ENCODE measurements around the gene RPL28. TPM values are rescaled to one million over a fixed set of nuclear protein-coding genes. Genes with fewer than 3 reads are reported as not detected.

RPL28 gene
- total RNA-seq, 3 donors from 2014 or later (not counting 1 experiment from before 2014, with no cell fraction given), result 1,373 to 1,704 (median 1,679) TPM

GRCh38 chr19:55362990-55363716, 22.6 kb upstream of the RPL28 start, which contains the start of gene GARIN5B:
Gene GARIN5B, minus strand, starts transcription at chr19:55363260. Its CDS starts 194 bp downstream, at chr19:55363066.
- Histone ChIP-seq H3K36me3 (ENCODE audit: control insufficient read depth, insufficient read depth, low read length) (no peaks in the 10 kb centered on the region), H3K4me3 (ENCODE audit: low read length) (no peak within 1 kb of the TSS), H3K27ac (ENCODE audit: low read length) (no peak within 1 kb of the TSS), H3K9me3 (ENCODE audit: control insufficient read depth, insufficient read depth, low read length) (no peaks in the 10 kb centered on the region), H3K27me3 (ENCODE audit: control insufficient read depth, insufficient read depth, low read length) (no peaks in the 10 kb centered on the region), H3K4me1 (ENCODE audit: control insufficient read depth, insufficient read depth, low read length) (no peaks in the 10 kb centered on the region)
- Mint-ChIP-seq H3K36me3 (no peaks in the 10 kb centered on the region), H3K4me3 (no peak within 1 kb of the TSS), H3K27me3 (ENCODE audit: low read depth in 2 of 2) (peaks cover 0 to 8% of the 10 kb centered on the region in 2 donors), H3K27ac (no peak within 1 kb of the TSS), H3K4me1 (no peaks in the 10 kb centered on the region), H3K9me3 (no peaks in the 10 kb centered on the region)
- no peak for ATAC-seq
- intact Hi-C loops (cut with micrococcal nuclease), result no loop called here
- no peak for TF ChIP-seq CTCF (IDR thresholded peaks at IDR 0.05)
- WGBS (ENCODE audit: insufficient coverage), result 90% methylated on average over 27 of the region's 27 CpGs
- no peak for DNase-seq

GRCh38 chr19:55365245-55365644, 20.5 kb upstream of the RPL28 start:
- H3K4me3 ChIP-seq (ENCODE audit: low read length), result no peak overlapping the region
- no peak overlapping the region for H3K27ac ChIP-seq (ENCODE audit: low read length)
- H3K36me3 ChIP-seq (ENCODE audit: control insufficient read depth, insufficient read depth, low read length), result no peaks in the 10 kb centered on the region
- ATAC-seq (no peak), DNase-seq (no peak)
- peaks cover 13% of the 10 kb centered on the region for H3K4me1 ChIP-seq (ENCODE audit: control insufficient read depth, insufficient read depth, low read length)
- H3K27me3 ChIP-seq (ENCODE audit: control insufficient read depth, insufficient read depth, low read length), result peaks cover 13% of the 10 kb centered on the region
- no peaks in the 10 kb centered on the region for H3K9me3 Mint-ChIP-seq
- no peaks in the 10 kb centered on the region for H3K9me3 ChIP-seq (ENCODE audit: control insufficient read depth, insufficient read depth, low read length)
- intact Hi-C loops (cut with micrococcal nuclease), result no loop called here
- no peak overlapping the region for H3K4me3 Mint-ChIP-seq
- no peak overlapping the region for H3K27ac Mint-ChIP-seq
- H3K27me3 Mint-ChIP-seq (ENCODE audit: low read depth in 2 of 2), result peaks cover 0 to 12% of the 10 kb centered on the region in 2 donors
- peaks cover 0 to 6% of the 10 kb centered on the region in 2 donors for H3K4me1 Mint-ChIP-seq
- TF ChIP-seq CTCF (IDR thresholded peaks at IDR 0.05), result no peak
- H3K36me3 Mint-ChIP-seq, result no peaks in the 10 kb centered on the region
- 87% methylated on average over 8 of the region's 8 CpGs for WGBS (ENCODE audit: insufficient coverage)

GRCh38 chr19:55365964-55366363, 19.8 kb upstream of the RPL28 start:
- ATAC-seq (no peak), DNase-seq (no peak)
- intact Hi-C loops (cut with micrococcal nuclease), result no loop called here
- Mint-ChIP-seq H3K4me3 (no peak overlapping the region), H3K27ac (no peak overlapping the region), H3K4me1 (peaks cover 0 to 6% of the 10 kb centered on the region in 2 donors), H3K27me3 (ENCODE audit: low read depth in 2 of 2) (peaks cover 6 to 19% of the 10 kb centered on the region in 2 donors), H3K36me3 (no peaks in the 10 kb centered on the region), H3K9me3 (no peaks in the 10 kb centered on the region)
- no peak for TF ChIP-seq CTCF (IDR thresholded peaks at IDR 0.05)
- Histone ChIP-seq H3K27ac (ENCODE audit: low read length) (no peak overlapping the region), H3K4me3 (ENCODE audit: low read length) (no peak overlapping the region), H3K36me3 (ENCODE audit: control insufficient read depth, insufficient read depth, low read length) (no peaks in the 10 kb centered on the region), H3K4me1 (ENCODE audit: control insufficient read depth, insufficient read depth, low read length) (peaks cover 14% of the 10 kb centered on the region), H3K27me3 (ENCODE audit: control insufficient read depth, insufficient read depth, low read length) (peaks cover 19% of the 10 kb centered on the region), H3K9me3 (ENCODE audit: control insufficient read depth, insufficient read depth, low read length) (no peaks in the 10 kb centered on the region)
- 73% methylated on average over 19 of the region's 19 CpGs for WGBS (ENCODE audit: insufficient coverage)

All from natural killer cell (primary cell).